Measurements from ENCODE around the gene EFR3B. TPM values are rescaled to one million over a fixed set of nuclear protein-coding genes. Genes with fewer than 3 reads are reported as not detected.

Gene EFR3B
- total RNA-seq, 2 experiments from 2014 or later: 0.16 to 0.23 TPM

DNA sequence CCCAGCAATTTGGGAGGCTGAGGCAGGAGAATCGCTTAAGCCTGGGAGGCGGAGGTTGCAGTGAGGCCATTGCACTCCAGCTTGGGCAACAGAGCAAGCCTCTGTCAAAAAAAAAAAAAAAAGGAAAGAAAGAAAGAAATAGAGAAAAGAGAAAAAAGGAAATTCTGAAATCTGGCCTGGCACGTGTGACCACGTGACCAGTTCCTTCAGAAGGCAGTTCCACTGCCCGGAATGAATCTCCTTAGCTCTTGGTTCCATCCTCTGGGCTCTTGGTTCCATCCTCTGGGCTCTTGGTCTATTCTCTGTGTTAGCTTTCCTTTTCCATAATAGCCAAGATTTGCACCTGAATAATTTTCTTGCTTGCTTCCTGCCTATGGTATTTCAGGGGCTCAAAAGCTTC is 131.8 kb downstream of the EFR3B start:
- Mint-ChIP-seq H3K27me3 (peaks cover 26% of the 10 kb centered on the region), H3K9me3 (no peaks in the 10 kb centered on the region), H3K4me1 (ENCODE audit: low read depth) (peaks cover 4% of the 10 kb centered on the region), H3K36me3 (ENCODE audit: low read depth) (no peaks in the 10 kb centered on the region), H3K27ac (no peak overlapping the region), H3K4me3 (no peak overlapping the region)
- intact Hi-C loops (cut with micrococcal nuclease): no loop called here
- DNase-seq: no peak
- no peak for ATAC-seq
- ChIA-PET CTCF (interaction anchor here (0.8 to 1.1 kb wide), 2 partner anchors 11 to 22 kb away, joined by 3 read pairs; no protein-coding TSS in a partner anchor), POLR2A (no interaction called here)
- TF ChIP-seq CTCF (IDR thresholded peaks at IDR 0.05): no peak

DNA sequence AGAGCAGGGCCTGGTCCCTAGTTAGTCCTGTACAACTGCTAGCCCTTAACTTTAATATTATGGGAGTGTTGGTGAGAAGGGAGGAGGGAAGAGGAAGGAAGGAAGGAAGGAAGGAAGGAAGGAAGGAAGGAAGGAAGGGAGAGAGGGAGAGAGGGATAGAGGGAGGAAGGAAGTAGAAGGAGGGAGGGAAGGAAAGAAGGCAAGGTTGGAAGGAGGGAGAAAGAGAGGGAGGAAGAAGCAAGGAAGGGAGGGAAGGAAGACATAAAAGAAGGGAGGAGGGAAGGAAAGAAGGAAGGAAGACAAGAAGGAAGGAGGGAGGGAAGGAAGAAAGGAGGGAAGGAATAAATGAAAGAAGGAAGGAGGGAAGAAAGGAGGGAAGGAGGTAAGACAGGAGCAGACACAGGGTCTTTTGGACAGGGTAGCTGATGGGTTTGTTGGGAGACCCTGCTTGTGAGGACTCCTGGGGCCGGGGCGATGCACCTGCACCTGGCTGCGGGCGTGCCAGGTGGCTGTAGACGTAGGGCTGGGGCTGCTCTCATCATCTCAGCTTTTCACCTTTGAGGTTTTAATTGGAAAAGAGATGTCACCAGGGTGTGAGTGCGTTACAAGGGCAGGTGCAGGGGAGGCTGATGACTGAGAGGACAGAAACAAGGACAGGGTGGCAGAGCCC is 132.5 kb downstream of the EFR3B start:
- no peak overlapping the region for H3K27ac Mint-ChIP-seq
- no peak overlapping the region for H3K4me3 Mint-ChIP-seq
- no peaks in the 10 kb centered on the region for H3K9me3 Mint-ChIP-seq
- intact Hi-C loops (cut with micrococcal nuclease): no loop called here
- DNase-seq (no peak), ATAC-seq (no peak)
- TF ChIP-seq CTCF (IDR thresholded peaks at IDR 0.05): no peak
- H3K4me1 Mint-ChIP-seq (ENCODE audit: low read depth): no peaks in the 10 kb centered on the region
- peaks cover 20% of the 10 kb centered on the region for H3K27me3 Mint-ChIP-seq
- CTCF ChIA-PET: interaction anchor here (0.8 to 1.1 kb wide), 2 partner anchors 12 to 21 kb away, joined by 3 read pairs; no protein-coding TSS in a partner anchor
- no peaks in the 10 kb centered on the region for H3K36me3 Mint-ChIP-seq (ENCODE audit: low read depth)
- POLR2A ChIA-PET: no interaction called here

DNA sequence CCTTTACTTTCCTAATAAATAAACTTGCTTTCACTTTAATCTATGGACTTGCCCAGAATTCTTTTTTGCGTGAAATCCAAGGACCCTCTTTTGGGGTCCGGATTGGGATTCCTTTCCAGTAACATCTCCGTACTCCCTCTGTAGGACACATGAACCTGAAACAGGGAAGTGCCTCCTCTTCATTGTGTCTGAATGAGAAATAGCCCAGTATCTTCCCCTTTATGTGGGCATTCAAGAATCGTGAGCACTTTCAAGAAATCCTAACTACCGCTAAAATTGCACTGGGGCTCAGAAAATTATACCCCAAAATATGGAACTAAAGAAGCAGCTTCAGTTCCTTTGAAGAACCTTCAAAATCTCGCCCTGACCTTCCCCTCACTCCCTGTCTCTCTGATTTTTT is 134.3 kb downstream of the EFR3B start:
- no peak overlapping the region for H3K4me3 Mint-ChIP-seq
- POLR2A ChIA-PET: no interaction called here
- intact Hi-C loops (cut with micrococcal nuclease): no loop called here
- DNase-seq (no peak), ATAC-seq (no peak)
- H3K27ac Mint-ChIP-seq: no peak overlapping the region
- no peak for TF ChIP-seq CTCF (IDR thresholded peaks at IDR 0.05)
- no peaks in the 10 kb centered on the region for H3K36me3 Mint-ChIP-seq (ENCODE audit: low read depth)
- CTCF ChIA-PET: no interaction called here
- no peaks in the 10 kb centered on the region for H3K4me1 Mint-ChIP-seq (ENCODE audit: low read depth)
- H3K9me3 Mint-ChIP-seq: no peaks in the 10 kb centered on the region
- H3K27me3 Mint-ChIP-seq: peaks cover 6% of the 10 kb centered on the region

DNA sequence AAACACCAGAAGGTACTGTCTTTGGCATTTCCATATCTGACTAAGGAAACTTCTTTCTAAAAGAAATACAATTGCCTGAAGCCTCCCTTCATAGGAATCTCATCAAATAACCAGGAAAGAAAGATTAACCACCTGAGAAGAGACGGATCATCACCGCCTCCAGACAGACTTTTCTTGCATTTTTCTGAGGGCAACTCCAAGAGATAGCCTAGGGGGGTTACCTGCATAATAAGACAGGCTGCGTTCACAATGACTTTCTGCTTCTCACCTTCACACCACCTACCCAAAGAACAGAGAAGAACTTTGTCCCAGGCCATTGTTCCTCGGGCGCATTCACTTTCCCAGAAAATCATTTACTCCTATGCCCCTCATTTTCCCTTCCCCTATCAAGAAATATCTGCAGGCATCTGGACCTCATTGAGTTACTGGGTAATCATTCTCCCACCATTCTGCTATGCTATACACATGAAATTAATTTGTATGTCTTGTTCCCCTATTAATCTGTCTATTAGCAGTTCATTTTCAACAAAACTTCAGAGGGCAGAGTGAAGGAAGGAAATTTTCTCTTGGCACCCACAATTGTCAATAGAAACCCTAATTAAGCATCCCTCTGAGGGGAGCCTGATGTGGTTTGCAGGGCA is 134.8 kb downstream of the EFR3B start:
- Mint-ChIP-seq H3K36me3 (ENCODE audit: low read depth) (no peaks in the 10 kb centered on the region), H3K9me3 (no peaks in the 10 kb centered on the region), H3K27ac (no peak overlapping the region), H3K4me3 (no peak overlapping the region), H3K27me3 (peaks cover 5% of the 10 kb centered on the region), H3K4me1 (ENCODE audit: low read depth) (no peaks in the 10 kb centered on the region)
- ATAC-seq (no peak), DNase-seq (no peak)
- TF ChIP-seq CTCF (IDR thresholded peaks at IDR 0.05): no peak
- CTCF ChIA-PET: no interaction called here
- intact Hi-C loops (cut with micrococcal nuclease): no loop called here
- POLR2A ChIA-PET: no interaction called here

- ATAC-seq: no peak
- ChIA-PET CTCF (no interaction called here), POLR2A (no interaction called here)
Measured at GRCh38 chr2:25177211-25177611, 135.3 kb downstream of the EFR3B start.

More at GRCh38 chr2:25177211-25177611, 135.3 kb downstream of the EFR3B start:
- Mint-ChIP-seq H3K4me3 (no peak overlapping the region), H3K27ac (no peak overlapping the region), H3K4me1 (ENCODE audit: low read depth) (no peaks in the 10 kb centered on the region), H3K9me3 (no peaks in the 10 kb centered on the region), H3K27me3 (peaks cover 5% of the 10 kb centered on the region), H3K36me3 (ENCODE audit: low read depth) (no peaks in the 10 kb centered on the region)
- no peak for TF ChIP-seq CTCF (IDR thresholded peaks at IDR 0.05)
- no peak for DNase-seq
- intact Hi-C loops (cut with micrococcal nuclease): no loop called here

All from activated CD8-positive, alpha-beta T cell treated with anti-CD3 and anti-CD28 coated beads for 36 hours (primary cell).